Suppressor macrophage (primary cell): ENCODE measurements around the gene WNT7A.
A peak's percentile ranks its signal among the peaks of the same experiment; 100 is the strongest.
"Not testable (repeated sequence)": the region's sequence is repeated elsewhere in the genome, so short reads cannot be mapped to it uniquely, and the experiment has no call there.

Experiments used
- DNase-seq, 4 experiments: peaks; one replicate each; pipeline ENCODE4 v3.0.0-alpha.2; 2020 to 2022
- total RNA-seq, 17 experiments: gene quantifications; one replicate each; lab custom pipeline; 2026; ENCODE audit warnings: mixed read lengths in 6 of 17, inconsistent platforms in 3 of 17; lab: John Stamatoyannopoulos, UW

Gene WNT7A
- 0 to 1.8 (median 0) reads per million in 17 experiments for total RNA-seq

- DNase-seq, result peak; percentile 14 to 45 (median 21)
Observed at GRCh38 chr3:13879946-13880810, at the start of gene WNT7A. TSS of gene WNT7A (minus strand) at chr3:13880071. CDS start at chr3:13879816, 255 bp downstream.

GRCh38 chr3:13928741-13929140, 48.9 kb upstream of the WNT7A start:
- not testable (repeated sequence) for DNase-seq

DNA sequence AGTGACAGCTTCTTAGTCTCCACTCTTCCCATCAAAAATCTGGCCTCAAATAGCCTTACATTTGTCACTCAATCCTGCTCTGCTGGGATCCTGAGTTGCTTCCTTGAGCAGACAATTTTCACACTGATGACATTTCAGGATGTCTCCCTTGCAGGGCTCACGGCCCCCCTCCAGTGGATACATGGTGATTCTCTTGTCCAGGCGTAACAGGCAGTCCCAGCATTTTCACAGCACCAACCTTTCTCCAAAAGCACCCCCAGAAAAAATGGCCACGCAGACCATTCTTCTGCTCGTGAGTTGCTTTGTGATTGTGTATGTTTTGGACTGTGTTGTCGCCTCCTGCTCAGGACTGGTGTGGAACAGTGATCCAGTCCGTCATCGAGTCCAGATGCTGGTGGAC, 47.4 kb upstream of the WNT7A start:
- no peak for DNase-seq

DNA sequence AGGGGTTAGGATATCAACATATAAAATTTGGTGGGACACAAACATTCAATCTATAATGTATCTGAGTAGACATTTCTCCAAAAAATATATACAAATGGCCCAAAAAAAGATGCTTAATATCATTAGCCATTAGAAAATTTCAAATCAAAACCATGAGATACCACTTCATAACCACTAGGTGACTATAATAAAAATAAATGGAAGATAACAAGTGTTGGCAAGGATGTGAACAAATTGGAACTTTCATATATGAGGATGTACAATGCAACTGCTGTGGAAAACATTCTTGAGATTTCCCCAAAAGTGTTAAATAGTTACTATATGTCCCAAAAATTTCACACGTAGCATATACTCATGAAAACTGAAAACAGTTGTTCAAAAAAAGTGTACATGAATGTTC, 36.5 kb upstream of the WNT7A start:
- no peak for DNase-seq

- no peak for DNase-seq
Observed at GRCh38 chr3:13902648-13903238, 22.9 kb upstream of the WNT7A start.

DNA sequence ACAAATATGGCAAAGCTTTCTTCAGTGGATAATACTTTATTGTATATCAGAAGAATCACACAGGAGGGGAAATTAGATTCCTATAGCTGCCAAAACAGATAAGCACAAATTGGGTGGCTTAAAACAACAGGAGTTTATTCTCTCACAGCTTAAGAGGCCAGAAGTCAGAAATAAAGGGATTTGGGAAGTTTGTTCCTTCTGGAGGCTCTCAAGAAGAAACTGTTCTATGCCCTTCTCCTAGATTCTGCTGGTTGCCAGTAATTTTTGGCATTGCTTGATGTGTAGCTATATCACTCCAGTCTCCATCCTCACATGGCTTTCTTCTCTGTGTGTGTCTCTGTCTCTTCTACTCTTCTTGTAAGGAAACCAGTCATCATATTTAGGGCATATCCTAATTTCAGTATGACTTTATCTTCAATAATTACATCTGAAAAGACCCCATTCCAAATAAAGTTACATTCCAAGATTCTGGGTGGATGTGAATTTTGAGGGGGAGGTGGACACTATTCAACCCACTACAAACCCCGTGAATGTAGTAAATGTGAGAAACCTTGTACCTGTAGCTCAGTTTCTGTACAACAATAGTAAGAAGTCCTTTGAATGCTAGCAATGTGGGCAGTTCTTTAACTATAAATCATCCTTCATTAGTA, 22.2 kb upstream of the WNT7A start:
- no peak for DNase-seq

GRCh38 chr3:13898346-13898745, 18.5 kb upstream of the WNT7A start:
- no peak for DNase-seq

- peak; percentile 44 to 73 (median 56) for DNase-seq
Observed at GRCh38 chr3:13896473-13897154, 16.7 kb upstream of the WNT7A start.

DNA sequence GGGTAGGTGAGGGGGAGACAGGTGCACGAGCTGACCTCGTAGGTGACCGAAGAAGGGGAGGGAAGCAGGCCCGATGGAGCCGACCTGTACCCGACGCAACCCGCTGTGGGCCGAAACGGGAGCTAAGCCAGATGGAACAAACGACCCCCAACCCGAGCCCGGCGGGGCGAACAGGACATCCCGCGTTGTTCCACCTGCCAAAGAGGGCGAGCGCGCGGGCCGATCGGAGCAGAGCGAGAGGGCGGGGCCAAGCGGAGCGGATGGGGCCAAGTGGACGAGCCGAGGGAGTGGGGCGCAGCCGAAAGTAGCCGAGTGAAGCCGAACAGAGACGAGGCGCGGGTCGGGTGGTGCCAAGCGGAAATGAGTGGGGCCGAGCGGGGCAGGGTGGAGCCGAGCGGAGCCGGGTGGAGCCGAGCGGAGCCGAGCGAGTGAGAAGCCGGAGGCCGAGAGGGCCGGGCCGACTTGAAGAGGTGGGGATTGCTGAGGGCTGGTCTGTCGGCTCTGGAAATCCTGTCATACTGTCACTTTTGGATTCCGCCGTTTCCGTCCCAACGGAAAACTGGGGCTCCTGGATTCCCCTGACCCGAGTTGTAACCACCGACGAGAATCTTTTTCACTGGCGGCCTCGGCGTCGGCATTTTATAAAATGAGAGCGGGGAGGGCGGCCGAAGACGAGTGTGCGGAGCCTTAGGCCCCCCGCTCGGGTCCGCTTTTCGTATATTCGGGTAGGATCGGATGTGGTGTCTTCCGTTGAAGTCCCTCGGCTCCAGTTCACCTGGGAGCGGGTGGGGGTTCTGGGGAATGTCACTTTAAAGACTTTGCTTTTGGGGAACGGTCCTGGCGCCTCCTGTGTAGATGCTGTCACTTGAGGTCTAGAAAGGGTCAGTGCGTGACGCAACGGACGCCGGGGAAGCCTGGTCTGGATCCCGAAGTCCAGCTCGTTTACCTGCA, 15.6 kb upstream of the WNT7A start:
- DNase-seq, result peak; percentile 93 to 96 (median 94)

DNA sequence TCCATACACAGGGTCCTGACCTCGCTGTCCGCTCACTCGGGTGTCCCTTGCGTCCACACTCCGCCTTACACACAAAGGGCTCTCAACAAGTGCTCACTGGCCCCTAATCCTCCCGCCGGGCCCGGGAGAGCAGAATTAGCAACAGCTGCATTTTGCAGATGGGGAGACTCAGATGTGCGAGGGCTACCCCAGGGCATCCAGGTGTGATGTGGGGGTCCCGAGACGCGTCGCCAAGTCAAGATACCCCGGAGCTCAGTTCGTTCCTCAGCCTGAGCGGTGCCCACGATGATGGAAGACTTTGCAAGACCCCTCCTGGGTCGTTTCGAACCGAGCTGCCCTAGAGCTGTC, 14.9 kb upstream of the WNT7A start:
- DNase-seq, result no peak

DNA sequence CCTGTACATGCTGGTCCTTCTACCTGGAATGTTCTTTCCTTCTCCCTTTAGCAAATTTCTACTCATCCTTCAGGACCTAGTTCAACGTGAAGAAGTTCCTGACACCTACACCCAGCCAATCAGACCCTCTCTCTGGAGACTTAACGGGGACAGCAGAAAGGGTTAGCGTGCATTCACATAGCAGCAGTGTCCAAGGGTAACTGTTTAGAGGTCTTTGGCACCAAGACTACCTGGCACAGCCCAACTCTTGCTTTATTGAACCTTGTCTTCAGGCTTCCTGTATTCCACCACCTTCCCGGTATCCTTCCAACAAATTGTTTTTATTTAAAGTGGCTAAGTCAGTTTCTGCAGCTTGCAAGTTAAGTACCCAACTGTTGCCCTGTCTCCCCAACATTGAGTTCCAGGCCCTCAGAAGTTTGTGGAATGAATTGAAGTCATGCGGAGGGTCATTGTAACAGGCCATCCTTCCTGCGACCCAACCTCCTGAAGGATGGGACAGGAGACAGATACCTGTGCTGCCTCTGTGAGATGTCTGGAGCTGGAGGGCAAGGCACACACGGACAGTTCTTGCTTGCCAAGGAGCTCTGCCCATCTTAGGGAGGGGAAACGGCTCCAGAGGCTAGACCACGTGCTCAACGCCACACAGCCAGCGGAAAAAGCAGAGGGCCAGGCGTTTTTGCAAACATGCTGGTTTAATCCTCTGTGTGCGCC, 14.4 kb upstream of the WNT7A start:
- no peak for DNase-seq

GRCh38 chr3:13892304-13892703, 12.4 kb upstream of the WNT7A start:
- no peak for DNase-seq

GRCh38 chr3:13891492-13892073, 11.7 kb upstream of the WNT7A start:
- peak in 2 of 4 experiments; percentile 21 to 29 for DNase-seq

DNA sequence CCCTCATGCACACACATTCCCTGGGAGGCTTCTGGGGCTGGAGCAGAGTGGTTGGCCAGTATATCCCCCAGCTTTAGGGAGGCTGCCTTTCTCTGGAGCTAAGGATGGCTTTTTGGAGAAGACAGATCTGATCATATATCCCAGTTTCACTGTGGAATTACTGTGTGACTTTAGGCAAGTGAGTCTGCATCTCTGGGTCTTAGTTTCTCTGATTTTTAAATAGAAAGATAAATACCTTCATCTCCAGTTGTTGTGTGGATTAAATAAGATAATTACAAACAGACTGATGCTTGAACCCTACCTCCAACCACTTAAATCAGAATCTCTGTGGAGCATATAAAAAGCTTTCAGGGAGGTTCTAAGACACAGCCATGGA, 11.1 kb upstream of the WNT7A start:
- DNase-seq, result no peak

GRCh38 chr3:13890377-13891016, 10.6 kb upstream of the WNT7A start:
- DNase-seq, result no peak

- no peak for DNase-seq
Observed at GRCh38 chr3:13888576-13888975, 8.7 kb upstream of the WNT7A start.

GRCh38 chr3:13887495-13888300, 7.8 kb upstream of the WNT7A start:
- no peak for DNase-seq

- no peak for DNase-seq
Observed at GRCh38 chr3:13886593-13887129, 6.8 kb upstream of the WNT7A start.

DNA sequence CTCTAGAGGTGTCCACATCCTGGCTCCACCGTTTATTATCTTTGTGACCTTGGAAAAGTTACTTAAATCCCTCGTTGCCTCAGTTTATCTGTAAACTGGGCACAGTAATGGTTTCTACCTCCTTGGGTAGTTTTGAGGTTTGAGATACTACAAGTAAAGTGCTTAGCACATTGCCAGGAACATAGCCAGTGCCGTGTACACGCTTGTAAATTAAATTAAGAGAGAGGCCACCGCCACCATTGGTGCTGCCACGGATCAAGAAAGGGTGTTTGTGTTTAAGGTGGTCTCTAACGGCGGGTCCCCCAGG, 5.8 kb upstream of the WNT7A start:
- no peak for DNase-seq
